Neuronal stem cell (in vitro differentiated cells): ENCODE measurements around the gene ADIPOR2.

ENCODE experiments used
- DNase-seq: peaks from one replicate; pipeline ENCODE4 v3.0.0-alpha.2; 2013; ENCODE audit warnings: low spot score
- H2AFZ ChIP-seq: one replicate; pipeline ENCODE4 v1.6.1; 2013; ENCODE audit warnings: mild to moderate bottlenecking, low read length, inconsistent platforms
- H2AK5ac ChIP-seq: 2 replicates; pipeline ENCODE4 v1.6.1; 2013; ENCODE audit warnings: low read depth, mild to moderate bottlenecking, inconsistent platforms, low read length, moderate library complexity, mixed read lengths
- H2BK120ac ChIP-seq: 2 replicates; pipeline ENCODE4 v1.6.1; 2013; ENCODE audit warnings: low read depth, mild to moderate bottlenecking, inconsistent platforms, low read length, moderate library complexity, mixed read lengths
- H2BK12ac ChIP-seq: one replicate; pipeline ENCODE4 v1.6.1; 2013; ENCODE audit warnings: low read length, inconsistent platforms
- H2BK15ac ChIP-seq: 2 replicates; pipeline ENCODE4 v1.6.1; 2013; ENCODE audit warnings: mild to moderate bottlenecking, low read length, inconsistent platforms, mixed read lengths
- H2BK5ac ChIP-seq: one replicate; pipeline ENCODE4 v1.6.1; 2013; ENCODE audit warnings: inconsistent platforms, mild to moderate bottlenecking, low read length, moderate library complexity
- H3K14ac ChIP-seq: one replicate; pipeline ENCODE4 v1.6.1; 2013; ENCODE audit warnings: low read length, inconsistent platforms
- H3K18ac ChIP-seq: 2 replicates; pipeline ENCODE4 v1.6.1; 2013; ENCODE audit warnings: low read length, inconsistent platforms
- H3K23ac ChIP-seq: 2 replicates; pipeline ENCODE4 v1.6.1; 2013; ENCODE audit warnings: low read depth, mild to moderate bottlenecking, mixed read lengths, low read length, inconsistent platforms; ENCODE audit not compliant: poor library complexity
- H3K27ac ChIP-seq: replicated peaks from 3 replicates; pipeline ENCODE4 v1.5.1; 2013; ENCODE audit warnings: low read length, inconsistent platforms
- H3K27me3 ChIP-seq, 3 experiments: 2 replicates each; pipeline ENCODE4 v1.6.1; 2013; ENCODE audit warnings: low read length in 3 of 3, mild to moderate bottlenecking in 2 of 3, inconsistent platforms in 1 of 3, low read depth in 1 of 3, mixed read lengths in 1 of 3, moderate library complexity in 1 of 3; ENCODE audit not compliant: control insufficient read depth in 3 of 3, insufficient read depth in 3 of 3
- H3K36me3 ChIP-seq, 2 donors: replicated peaks in 1 of 2; 2 replicates each; pipeline ENCODE4 v1.6.1; 2013; ENCODE audit warnings: low read length in 2 of 2; ENCODE audit not compliant: control insufficient read depth in 2 of 2, insufficient read depth in 2 of 2
- H3K4ac ChIP-seq: 2 replicates; pipeline ENCODE4 v1.6.1; 2013; ENCODE audit warnings: inconsistent platforms, mild to moderate bottlenecking, low read length, moderate library complexity
- H3K4me1 ChIP-seq, 2 donors: 1 replicate in 1 of 2; 2 replicates in 1 of 2; pipeline ENCODE4 v1.6.1; 2013; ENCODE audit warnings: low read length in 2 of 2, low read depth in 1 of 2; ENCODE audit not compliant: control insufficient read depth in 2 of 2, insufficient read depth in 1 of 2
- H3K4me2 ChIP-seq: one replicate; pipeline ENCODE4 v1.6.1; 2013; ENCODE audit warnings: mild to moderate bottlenecking, low read length, inconsistent platforms; ENCODE audit not compliant: insufficient read depth, poor library complexity, severe bottlenecking
- H3K4me3 ChIP-seq, 2 donors: 2 replicates each; pipeline ENCODE4 v1.5.1; 2013; ENCODE audit warnings: low read length in 2 of 2, mild to moderate bottlenecking in 2 of 2, inconsistent platforms in 1 of 2, moderate library complexity in 1 of 2
- H3K79me1 ChIP-seq: one replicate; pipeline ENCODE4 v1.6.1; 2013; ENCODE audit warnings: low read depth, mild to moderate bottlenecking, inconsistent platforms, low read length, moderate library complexity
- H3K9ac ChIP-seq: one replicate; pipeline ENCODE4 v1.6.1; 2013; ENCODE audit warnings: mild to moderate bottlenecking, low read depth, low read length, inconsistent platforms; ENCODE audit not compliant: poor library complexity
- H3K9me3 ChIP-seq, 2 donors: replicated peaks in 1 of 2; 2 replicates each; pipeline versions ENCODE3 to v1.6.1; 2013; ENCODE audit warnings: low read length in 2 of 2, mild to moderate bottlenecking in 2 of 2, inconsistent platforms in 1 of 2, low read depth in 1 of 2, mixed read lengths in 1 of 2, moderate library complexity in 1 of 2; ENCODE audit not compliant: control insufficient read depth in 2 of 2, insufficient read depth in 1 of 2
- H4K8ac ChIP-seq: one replicate; pipeline ENCODE4 v1.6.1; 2013; ENCODE audit warnings: low read depth, mild to moderate bottlenecking, inconsistent platforms, low read length, moderate library complexity
- H4K91ac ChIP-seq: one replicate; pipeline ENCODE4 v1.6.1; 2013; ENCODE audit warnings: low read length, low read depth, mild to moderate bottlenecking, inconsistent platforms; ENCODE audit not compliant: poor library complexity
- WGBS, 2 donors: extraction: QIAGEN DNeasy Blood & Tissue Kit; methylation state at CpG; one replicate each; pipeline ENCODE4 v1.1.7; 2013; ENCODE audit warnings: missing lambda C conversion rate in 2 of 2, mixed read lengths in 1 of 2; ENCODE audit not compliant: insufficient read length in 2 of 2, insufficient replicate concordance in 1 of 2; ENCODE audit errors: extremely low coverage in 2 of 2; 5-methylcytosine and 5-hydroxymethylcytosine counted together

ADIPOR2 gene

DNA sequence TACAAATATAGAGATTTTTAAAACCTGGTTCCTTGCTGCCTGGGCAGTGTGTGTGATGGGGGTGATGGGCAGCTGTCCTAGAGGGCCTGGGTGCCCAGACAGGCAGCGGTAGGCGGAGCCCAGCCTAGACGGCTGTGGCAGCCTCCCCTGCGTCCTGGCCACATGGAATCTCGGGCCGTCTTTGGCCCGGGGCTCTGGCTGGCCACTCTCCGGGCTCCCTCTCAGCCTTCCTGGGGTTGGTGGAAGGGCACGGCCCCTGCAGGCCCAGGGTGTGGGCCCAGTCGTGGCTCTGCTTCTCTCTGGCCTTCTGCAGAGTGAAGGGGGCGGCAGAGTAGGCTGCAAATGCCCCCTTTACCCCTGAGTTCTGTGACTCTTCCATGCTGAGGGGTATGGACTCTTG is 131.8 kb downstream of the ADIPOR2 start:
- Histone ChIP-seq H2BK120ac (no peak overlapping the region), H3K23ac (no peak overlapping the region), H2BK12ac (no peak overlapping the region), H2AK5ac (peak overlapping the region; percentile 16), H2AFZ (no peak overlapping the region), H3K27ac (no peak overlapping the region), H3K4me2 (no peak overlapping the region), H3K79me1 (no peaks in the 10 kb centered on the region), H3K4me1 (peaks cover 0 to 6% of the 10 kb centered on the region in 2 donors), H3K27me3 (peaks cover 0 to 73% (median 30%) of the 10 kb centered on the region in 3 experiments), H2BK15ac (no peak overlapping the region), H2BK5ac (no peak overlapping the region), H3K9me3 (peaks cover 0 to 3% of the 10 kb centered on the region in 2 donors), H4K8ac (no peak overlapping the region), H3K36me3 (no peaks in the 10 kb centered on the region), H3K4me3 (no peak overlapping the region), H3K14ac (no peak overlapping the region), H3K18ac (peak overlapping the region; percentile 61), H4K91ac (no peak overlapping the region), H3K4ac (no peak overlapping the region), H3K9ac (no peak overlapping the region)
- no CpG with 5 or more reads among the region's 11 CpGs for WGBS, 2 donors
- DNase-seq, result no peak

DNA sequence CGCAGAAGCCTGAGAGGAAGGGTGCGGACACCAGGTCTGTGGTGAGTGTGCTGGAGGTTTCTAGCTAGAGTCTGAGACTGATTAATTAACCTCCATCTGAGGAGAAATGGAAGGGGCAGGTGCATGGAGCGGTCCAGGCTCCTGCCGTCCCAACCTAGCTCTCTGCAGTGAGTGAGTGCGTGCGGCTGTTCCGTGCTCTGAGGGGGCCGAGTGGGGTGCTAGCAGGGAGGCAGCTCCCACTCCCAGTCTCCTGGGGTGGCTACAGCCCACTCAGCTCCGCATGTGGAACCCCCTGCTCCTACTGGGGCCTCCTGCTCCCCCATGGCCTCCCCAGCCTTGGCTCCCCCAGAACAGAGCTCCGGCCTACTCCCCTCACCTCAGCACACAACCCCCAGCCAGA is 132.4 kb downstream of the ADIPOR2 start:
- Histone ChIP-seq H3K27me3 (peaks cover 0 to 75% (median 30%) of the 10 kb centered on the region in 3 experiments), H4K8ac (no peak overlapping the region), H3K4me1 (peaks cover 0 to 6% of the 10 kb centered on the region in 2 donors), H4K91ac (no peak overlapping the region), H3K23ac (no peak overlapping the region), H2AK5ac (no peak overlapping the region), H2BK5ac (no peak overlapping the region), H3K79me1 (no peaks in the 10 kb centered on the region), H3K4me2 (no peak overlapping the region), H3K9me3 (peaks cover 0 to 3% of the 10 kb centered on the region in 2 donors), H3K18ac (no peak overlapping the region), H3K9ac (no peak overlapping the region), H2BK15ac (no peak overlapping the region), H2BK120ac (no peak overlapping the region), H2AFZ (no peak overlapping the region), H3K36me3 (no peaks in the 10 kb centered on the region), H3K27ac (no peak overlapping the region), H3K4me3 (no peak overlapping the region), H2BK12ac (no peak overlapping the region), H3K14ac (no peak overlapping the region), H3K4ac (no peak overlapping the region)
- WGBS, 2 donors, result no CpG with 5 or more reads among the region's 10 CpGs
- no peak for DNase-seq

DNA sequence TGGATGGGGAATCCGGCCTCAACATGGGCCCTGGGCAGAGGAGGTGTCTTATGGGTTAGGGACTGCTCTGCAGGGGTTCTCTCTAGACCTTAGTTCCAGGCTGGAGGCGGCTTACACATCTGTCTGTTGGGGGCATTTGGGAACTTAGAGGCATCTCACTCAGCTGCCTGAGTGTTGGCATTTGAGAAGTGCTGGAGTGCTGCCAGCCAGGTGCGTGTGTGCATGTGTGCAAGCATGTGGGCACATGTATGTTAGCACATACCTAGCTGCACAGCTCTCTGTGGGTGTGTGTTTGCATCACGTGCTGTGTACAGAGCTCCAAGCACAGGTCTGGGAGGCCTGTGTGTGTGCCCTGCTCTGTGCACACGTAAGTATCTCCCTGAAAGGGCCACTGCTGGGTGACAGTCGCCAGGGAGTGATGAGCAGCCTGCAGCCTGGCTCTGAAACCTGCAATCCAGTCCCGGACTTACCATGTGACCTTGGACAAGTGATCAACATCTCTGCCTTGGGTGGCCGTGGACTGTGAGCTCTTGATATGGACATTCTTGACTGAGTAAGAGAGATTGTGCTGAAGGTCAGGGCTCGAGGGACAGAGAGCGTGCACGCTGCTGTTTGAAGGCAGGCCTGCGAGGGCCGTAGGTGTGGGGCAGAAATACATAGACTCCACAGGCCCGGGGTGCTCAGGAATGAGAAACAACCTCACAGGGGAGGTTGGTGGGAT is 134.7 kb downstream of the ADIPOR2 start:
- Histone ChIP-seq H3K23ac (peak overlapping the region; percentile 90), H3K4me3 (peak overlapping the region in 1 of 2 donors; percentile 22), H4K8ac (no peak overlapping the region), H3K4ac (no peak overlapping the region), H3K4me2 (no peak overlapping the region), H3K18ac (no peak overlapping the region), H3K9me3 (no peaks in the 10 kb centered on the region), H2AFZ (no peak overlapping the region), H3K36me3 (no peaks in the 10 kb centered on the region), H2AK5ac (no peak overlapping the region), H3K4me1 (peaks cover 2 to 4% of the 10 kb centered on the region in 2 donors), H2BK5ac (no peak overlapping the region), H3K27ac (no peak overlapping the region), H3K9ac (no peak overlapping the region), H2BK12ac (no peak overlapping the region), H2BK120ac (no peak overlapping the region), H3K79me1 (no peaks in the 10 kb centered on the region), H2BK15ac (no peak overlapping the region), H3K14ac (peak overlapping the region; percentile 5), H4K91ac (peak overlapping the region; percentile 27), H3K27me3 (peaks cover 0 to 80% (median 23%) of the 10 kb centered on the region in 3 experiments)
- whole genome bisulfite sequencing, 2 donors, result no CpG with 5 or more reads among the region's 14 CpGs
- no peak for DNase-seq

DNA sequence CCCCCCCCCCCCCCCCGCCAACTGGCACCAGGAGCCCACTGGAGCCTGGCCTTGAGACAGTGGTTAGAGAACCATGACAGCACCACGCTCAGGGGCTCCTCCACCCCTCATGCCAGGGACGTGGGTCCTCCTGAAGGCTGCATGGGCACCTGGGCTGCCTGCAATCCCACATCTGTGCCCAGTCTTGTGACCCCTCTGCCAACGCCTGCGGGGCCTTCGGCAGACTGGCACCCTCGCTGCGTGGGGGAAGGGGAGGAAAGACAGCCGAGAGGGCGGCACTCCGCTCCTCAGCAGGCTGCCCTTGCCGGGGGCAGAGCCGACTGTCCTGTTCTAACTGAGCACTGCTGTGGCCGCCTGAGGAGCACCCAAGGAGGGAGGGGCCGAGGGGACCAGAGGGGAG is 135.5 kb downstream of the ADIPOR2 start:
- H3K14ac ChIP-seq, result peak overlapping the region; percentile 63
- no peaks in the 10 kb centered on the region for H3K36me3 ChIP-seq
- peaks cover 0 to 80% (median 21%) of the 10 kb centered on the region in 3 experiments for H3K27me3 ChIP-seq
- no peak overlapping the region for H2BK15ac ChIP-seq
- no peak overlapping the region for H3K4me3 ChIP-seq
- H3K18ac ChIP-seq, result peak overlapping the region; percentile 84
- H2BK5ac ChIP-seq, result no peak overlapping the region
- peak overlapping the region; percentile 63 for H3K23ac ChIP-seq
- peak overlapping the region; percentile 27 for H4K8ac ChIP-seq
- H4K91ac ChIP-seq, result no peak overlapping the region
- H2BK12ac ChIP-seq, result no peak overlapping the region
- peaks cover 4 to 7% of the 10 kb centered on the region in 2 donors for H3K4me1 ChIP-seq
- H3K4ac ChIP-seq, result peak overlapping the region; percentile 53
- WGBS, 2 donors, result no CpG with 5 or more reads among the region's 15 CpGs
- peak overlapping the region; percentile 55 for H3K9ac ChIP-seq
- H3K27ac ChIP-seq, result no peak overlapping the region
- no peak for DNase-seq
- no peaks in the 10 kb centered on the region for H3K9me3 ChIP-seq
- H3K79me1 ChIP-seq, result no peaks in the 10 kb centered on the region
- no peak overlapping the region for H2BK120ac ChIP-seq
- H3K4me2 ChIP-seq, result no peak overlapping the region
- peak overlapping the region; percentile 11 for H2AFZ ChIP-seq
- H2AK5ac ChIP-seq, result no peak overlapping the region
